Activated B cell treated with CpG ODN at 0.5 μM for 24 hours (primary cell): ENCODE measurements around the gene PRICKLE3. TPM values are rescaled to one million over a fixed set of nuclear protein-coding genes. Genes with fewer than 3 reads are reported as not detected.
A peak's percentile ranks its signal among the peaks of the same experiment; 100 is the strongest.
"Not testable (repeated sequence)": the region's sequence is repeated elsewhere in the genome, so short reads cannot be mapped to it uniquely, and the experiment has no call there.

Experiments used
- ATAC-seq: fragments of 200-7000 bp; cut with Tn5 transposase; one replicate; pipeline ENCODE4 v1.10.0; 2021; ENCODE audit warnings: low read depth, mild to moderate bottlenecking, moderate library complexity
- CTCF ChIA-PET: fragments of 350-600 bp; sonication (Branson Sonifier 250); formaldehyde crosslinking; loops from one replicate; lab custom pipeline; 2021; ENCODE audit warnings: antibody characterized with exemption; lab: Charles Lee
- POLR2A ChIA-PET: fragments of 350-600 bp; sonication (Branson Sonifier 250); formaldehyde crosslinking; loops from one replicate; lab custom pipeline; 2021; ENCODE audit warnings: antibody characterized with exemption; lab: Charles Lee
- DNase-seq: peaks from one replicate; pipeline ENCODE4 v3.0.0; 2022
- H3K27ac Mint-ChIP-seq: one replicate; pipeline ENCODE4 v1.8.0; 2020; ENCODE audit warnings: mixed read lengths
- H3K27me3 Mint-ChIP-seq: one replicate; pipeline ENCODE4 v1.8.0; 2021; ENCODE audit warnings: mixed read lengths
- H3K36me3 Mint-ChIP-seq: one replicate; pipeline ENCODE4 v1.8.0; 2021; ENCODE audit warnings: low read depth, mixed read lengths
- H3K4me1 Mint-ChIP-seq: one replicate; pipeline ENCODE4 v1.8.0; 2021; ENCODE audit warnings: mixed read lengths
- H3K4me3 Mint-ChIP-seq: one replicate; pipeline ENCODE4 v1.8.0; 2020; ENCODE audit warnings: mild to moderate bottlenecking, mixed read lengths
- H3K9me3 Mint-ChIP-seq: one replicate; pipeline ENCODE4 v1.8.0; 2020; ENCODE audit warnings: mixed read lengths
- intact Hi-C: fragments of 100-400 bp; cut with micrococcal nuclease; formaldehyde crosslinking; loops from one replicate; pipeline ENCODE4 v1.15.1; 2024
- total RNA-seq: library from RNA; stranded (reverse); gene quantifications from 2 replicates; pipeline ENCODE4 v1.2.3, GENCODE V29; 2022
- TF ChIP-seq, protein P1 (sequence below): fragments of 200-600 bp; IDR thresholded peaks from one replicate; pipeline ENCODE4 v1.8.0; 2022; ENCODE audit warnings: antibody characterized with exemption, mild to moderate bottlenecking

Gene PRICKLE3
- total RNA-seq, 1 donor from 2014 or later = 11.8 TPM

DNA sequence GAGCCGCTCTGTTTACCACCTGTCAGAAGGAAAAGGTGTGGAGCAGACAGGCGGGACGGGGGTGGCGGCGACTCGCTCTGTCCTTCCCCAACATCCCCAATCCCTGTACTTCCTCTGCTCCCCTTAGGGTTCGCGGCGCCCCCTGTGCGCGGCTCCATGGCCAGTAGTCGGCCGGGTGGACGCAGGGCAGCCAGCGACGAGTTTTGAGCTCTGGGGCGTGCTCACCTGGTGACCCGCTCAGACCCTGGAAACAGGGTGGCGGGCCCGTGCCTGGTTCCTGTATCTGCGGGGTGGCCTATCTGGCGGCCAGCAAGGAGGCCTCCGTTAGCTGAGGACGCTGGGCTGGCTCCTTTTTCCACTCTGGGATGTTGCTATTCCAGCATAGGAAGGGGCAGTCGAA, 29.0 kb downstream of the PRICKLE3 start:
- H3K27ac Mint-ChIP-seq = no peak overlapping the region
- H3K27me3 Mint-ChIP-seq = no peaks in the 10 kb centered on the region
- TF ChIP-seq, protein P1, sequence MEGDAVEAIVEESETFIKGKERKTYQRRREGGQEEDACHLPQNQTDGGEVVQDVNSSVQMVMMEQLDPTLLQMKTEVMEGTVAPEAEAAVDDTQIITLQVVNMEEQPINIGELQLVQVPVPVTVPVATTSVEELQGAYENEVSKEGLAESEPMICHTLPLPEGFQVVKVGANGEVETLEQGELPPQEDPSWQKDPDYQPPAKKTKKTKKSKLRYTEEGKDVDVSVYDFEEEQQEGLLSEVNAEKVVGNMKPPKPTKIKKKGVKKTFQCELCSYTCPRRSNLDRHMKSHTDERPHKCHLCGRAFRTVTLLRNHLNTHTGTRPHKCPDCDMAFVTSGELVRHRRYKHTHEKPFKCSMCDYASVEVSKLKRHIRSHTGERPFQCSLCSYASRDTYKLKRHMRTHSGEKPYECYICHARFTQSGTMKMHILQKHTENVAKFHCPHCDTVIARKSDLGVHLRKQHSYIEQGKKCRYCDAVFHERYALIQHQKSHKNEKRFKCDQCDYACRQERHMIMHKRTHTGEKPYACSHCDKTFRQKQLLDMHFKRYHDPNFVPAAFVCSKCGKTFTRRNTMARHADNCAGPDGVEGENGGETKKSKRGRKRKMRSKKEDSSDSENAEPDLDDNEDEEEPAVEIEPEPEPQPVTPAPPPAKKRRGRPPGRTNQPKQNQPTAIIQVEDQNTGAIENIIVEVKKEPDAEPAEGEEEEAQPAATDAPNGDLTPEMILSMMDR = no peak
- intact Hi-C loops = loop anchor here (5.0 kb wide), 1 partner anchor 35 kb away; no protein-coding TSS in a partner anchor
- H3K36me3 Mint-ChIP-seq = no peaks in the 10 kb centered on the region
- ATAC-seq (no peak), DNase-seq (no peak)
- ChIA-PET POLR2A (interaction anchor here (0.6 kb wide), 2 partner anchors 19 to 152 kb away, joined by 5 to 6 read pairs; no protein-coding TSS in a partner anchor), CTCF (no interaction called here)
- peaks cover 20% of the 10 kb centered on the region for H3K4me1 Mint-ChIP-seq
- no peak overlapping the region for H3K4me3 Mint-ChIP-seq
- no peaks in the 10 kb centered on the region for H3K9me3 Mint-ChIP-seq

DNA sequence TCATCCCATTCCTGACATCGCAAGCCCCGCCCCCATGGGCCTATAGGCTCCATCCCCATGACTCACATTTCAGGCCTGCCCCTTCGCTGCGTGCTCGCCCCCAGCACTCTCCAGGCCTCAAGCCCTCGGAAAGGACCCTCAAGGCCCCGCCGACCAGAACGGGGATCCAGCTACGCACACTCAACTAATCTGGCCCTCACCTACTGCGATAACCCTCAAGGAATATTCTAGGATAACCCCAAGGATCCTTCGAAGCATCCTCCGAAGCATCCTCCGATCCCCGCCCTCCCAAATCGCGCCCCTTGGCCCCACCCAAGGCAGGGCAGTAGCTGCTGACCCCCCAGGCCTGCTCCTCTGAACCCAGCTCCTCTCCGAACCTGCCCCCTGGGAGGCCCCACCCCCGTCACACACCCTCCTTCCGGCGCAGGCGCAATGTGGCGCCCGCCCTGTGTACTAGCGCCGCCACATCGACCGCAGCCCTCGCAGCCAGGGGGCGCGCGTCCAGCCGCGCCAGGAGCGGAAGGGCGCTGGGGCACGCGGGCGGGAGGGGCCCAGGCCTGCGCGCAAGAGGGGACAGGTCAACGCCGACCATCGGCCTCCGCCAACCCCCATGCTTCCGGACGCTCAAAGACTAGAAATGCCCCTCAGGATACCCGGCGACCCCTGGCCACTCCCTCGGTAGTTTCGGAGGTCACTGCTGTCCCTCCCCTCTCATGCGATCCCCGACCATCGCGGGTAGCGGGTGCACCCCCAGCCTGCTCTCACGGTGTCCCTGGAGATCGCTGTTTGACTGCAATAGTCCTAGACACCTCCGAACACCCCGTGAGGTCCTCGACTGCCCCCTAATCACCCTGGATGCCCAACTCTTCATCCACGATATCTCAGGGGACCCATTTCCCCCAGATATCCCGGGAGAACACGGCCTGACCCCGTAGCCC, 30.0 kb downstream of the PRICKLE3 start:
- Mint-ChIP-seq H3K27me3 (no peaks in the 10 kb centered on the region), H3K4me1 (peaks cover 20% of the 10 kb centered on the region), H3K27ac (peak overlapping the region; percentile 93), H3K9me3 (no peaks in the 10 kb centered on the region), H3K36me3 (no peaks in the 10 kb centered on the region), H3K4me3 (peak overlapping the region; percentile 93)
- ChIA-PET CTCF (interaction anchor here (0.8 to 1.2 kb wide), 6 partner anchors 10 to 258 kb away, joined by 3 to 7 read pairs (median 4); no protein-coding TSS in a partner anchor), POLR2A (interaction anchor here (0.6 to 2.1 kb wide), 21 partner anchors 12 to 617 kb away, joined by 3 to 32 read pairs (median 5); partner anchors contain the start of genes GPKOW, GRIPAP1, PLP2 and PPP1R3F)
- ATAC-seq (peak; percentile 91), DNase-seq (peak; percentile 78)
- TF ChIP-seq, protein P1 = no peak
- intact Hi-C loops = loop anchor here (1.0 to 5.0 kb wide), 4 partner anchors 10 to 36 kb away; partner anchors contain the start of gene GPKOW

DNA sequence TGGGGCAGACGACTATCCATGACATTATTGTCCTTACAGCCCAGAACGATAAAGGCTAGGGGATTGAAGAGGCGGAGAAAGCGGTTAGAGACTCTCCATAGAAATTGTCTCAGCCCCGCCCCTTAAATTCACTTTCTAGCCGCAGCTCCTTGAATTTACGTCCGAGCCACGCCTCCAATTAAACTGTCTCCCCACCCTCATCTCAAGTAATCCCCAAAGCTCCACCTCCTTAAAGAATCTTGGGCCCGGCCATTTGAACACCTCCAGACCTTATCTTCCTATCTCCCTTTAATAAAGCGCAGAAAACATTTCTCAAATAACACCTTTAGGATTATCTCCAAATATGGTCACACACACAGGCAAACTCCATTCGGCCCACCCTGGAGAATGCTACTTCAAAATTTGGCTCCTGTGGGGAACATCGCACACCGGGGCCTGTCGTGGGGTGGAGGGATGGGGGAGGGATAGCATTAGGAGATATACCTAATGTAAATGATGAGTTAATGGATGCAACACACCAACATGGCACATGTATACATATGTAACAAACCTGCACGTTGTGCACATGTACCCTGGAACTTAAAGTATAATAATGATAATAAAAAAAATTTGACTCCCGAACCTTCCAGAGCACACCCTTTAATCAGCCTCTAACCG, 30.8 kb downstream of the PRICKLE3 start:
- H3K36me3 Mint-ChIP-seq = no peaks in the 10 kb centered on the region
- TF ChIP-seq, protein P1 = no peak
- peak overlapping the region; percentile 93 for H3K27ac Mint-ChIP-seq
- ATAC-seq = no peak
- POLR2A ChIA-PET = interaction anchor here (0.6 to 2.1 kb wide), 23 partner anchors 9 to 616 kb away, joined by 3 to 32 read pairs (median 5); partner anchors contain the start of genes GPKOW, GRIPAP1, PLP2 and PPP1R3F
- CTCF ChIA-PET = interaction anchor here (0.8 to 1.6 kb wide), 8 partner anchors 8 to 257 kb away, joined by 3 to 7 read pairs (median 4); no protein-coding TSS in a partner anchor
- no peaks in the 10 kb centered on the region for H3K9me3 Mint-ChIP-seq
- peaks cover 20% of the 10 kb centered on the region for H3K4me1 Mint-ChIP-seq
- DNase-seq = no peak
- H3K27me3 Mint-ChIP-seq = no peaks in the 10 kb centered on the region
- intact Hi-C loops = loop anchor here (5.0 kb wide), 1 partner anchor 37 kb away; no protein-coding TSS in a partner anchor
- H3K4me3 Mint-ChIP-seq = peak overlapping the region; percentile 93

DNA sequence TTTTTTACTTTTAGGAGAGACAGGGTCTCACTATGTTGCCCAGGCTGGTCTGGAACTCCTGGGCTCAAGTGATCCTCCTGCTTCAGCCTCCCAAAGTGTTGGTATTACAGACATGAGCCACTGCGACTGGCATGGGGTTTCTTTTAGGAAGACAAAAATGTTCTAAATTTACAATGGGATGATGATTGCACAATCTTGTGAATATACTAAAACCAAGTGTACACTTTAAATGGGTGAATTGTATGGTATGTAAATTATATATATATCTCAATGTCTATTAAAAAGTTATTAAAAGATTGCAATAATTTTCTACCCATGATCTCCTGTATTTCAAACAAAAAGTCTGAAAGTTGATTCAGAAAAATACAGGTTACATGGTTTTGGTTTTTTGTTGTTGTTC, 32.7 kb downstream of the PRICKLE3 start:
- Mint-ChIP-seq H3K36me3 (no peaks in the 10 kb centered on the region), H3K9me3 (no peaks in the 10 kb centered on the region), H3K27me3 (no peaks in the 10 kb centered on the region), H3K4me1 (peaks cover 22% of the 10 kb centered on the region), H3K27ac (no peak overlapping the region), H3K4me3 (no peak overlapping the region)
- TF ChIP-seq, protein P1 = no peak
- ChIA-PET CTCF (interaction anchor here (0.6 kb wide), 1 partner anchor 15 kb away, joined by 4 read pairs; no protein-coding TSS in a partner anchor), POLR2A (no interaction called here)
- DNase-seq (no peak), ATAC-seq (no peak)
- intact Hi-C loops = no loop called here

DNA sequence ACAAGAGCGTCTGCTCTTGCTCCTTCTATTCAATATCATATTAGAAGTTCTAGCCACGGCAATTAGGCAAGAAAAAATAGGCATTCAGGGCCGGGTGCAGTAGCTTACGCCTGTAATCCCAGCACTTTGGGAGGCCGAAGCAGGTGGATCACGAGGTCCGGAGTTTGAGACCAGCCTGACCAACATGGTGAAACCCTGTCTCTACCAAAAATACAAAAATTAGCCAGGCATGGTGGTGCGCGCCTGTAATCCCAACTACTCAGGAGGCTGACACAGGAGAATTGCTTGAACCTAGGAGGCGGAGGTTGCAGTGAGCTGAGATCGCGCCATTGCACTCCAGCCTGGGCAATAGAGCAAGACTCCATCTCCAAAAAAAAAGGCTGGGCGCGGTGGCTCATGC, 36.9 kb downstream of the PRICKLE3 start:
- ATAC-seq, H3K9me3 Mint-ChIP-seq, H3K36me3 Mint-ChIP-seq, POLR2A ChIA-PET, intact Hi-C loops, H3K27ac Mint-ChIP-seq, CTCF ChIA-PET, H3K4me3 Mint-ChIP-seq, H3K4me1 Mint-ChIP-seq, H3K27me3 Mint-ChIP-seq, DNase-seq: not testable (repeated sequence)

DNA sequence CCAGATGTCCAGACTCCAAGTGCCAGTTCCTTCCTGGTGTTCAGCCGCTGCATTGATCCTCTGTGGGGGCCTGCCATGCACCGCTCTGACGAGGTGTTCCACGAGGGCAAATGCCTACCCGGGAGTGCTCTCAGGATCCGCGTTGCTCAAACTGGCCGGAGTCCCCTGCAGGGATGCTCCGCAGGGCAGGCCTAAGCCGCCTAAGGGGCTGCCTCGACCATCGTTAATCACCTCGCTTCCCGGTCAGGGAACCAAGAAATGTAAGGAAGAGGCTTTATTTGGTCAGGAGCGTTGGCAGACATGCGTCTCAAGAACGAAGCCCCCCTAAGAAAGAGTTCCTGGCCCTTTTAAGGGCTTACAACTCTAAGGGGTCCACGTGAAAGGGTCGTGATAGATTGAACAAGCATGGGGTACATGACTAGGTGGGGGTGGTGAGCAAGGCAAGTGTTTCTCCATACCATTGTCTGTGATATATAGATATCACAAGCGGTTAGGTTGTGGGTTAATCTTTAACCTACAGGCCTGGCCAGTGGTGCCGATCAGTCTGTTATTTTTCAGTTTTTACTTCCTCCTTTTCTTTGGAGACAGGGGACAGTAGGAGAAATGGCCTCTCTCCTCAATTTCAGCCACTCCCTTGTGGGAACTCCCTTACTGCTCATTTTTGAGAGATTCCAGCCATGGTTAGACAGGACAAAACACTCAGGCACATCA, 37.6 kb downstream of the PRICKLE3 start:
- intact Hi-C loops, H3K4me3 Mint-ChIP-seq, ATAC-seq, H3K36me3 Mint-ChIP-seq, CTCF ChIA-PET, POLR2A ChIA-PET, H3K27me3 Mint-ChIP-seq, DNase-seq, H3K4me1 Mint-ChIP-seq, H3K27ac Mint-ChIP-seq, H3K9me3 Mint-ChIP-seq: not testable (repeated sequence)
